PC-3 (cell line): ENCODE data around the gene VIM.

Source experiments
- CTCF ChIP-seq: fragments of 300-600 bp; sonication (generic); conservative IDR thresholded peaks from 2 replicates; pipeline ENCODE4 v1.5.1; 2017; ENCODE audit warnings: antibody characterized with exemption, low read depth, mild to moderate bottlenecking, low read length
- EZH2 ChIP-seq: fragments of 300-600 bp; sonication (generic); IDR thresholded peaks from one replicate; pipeline ENCODE4 v1.6.1; 2017; ENCODE audit warnings: antibody characterized with exemption, mild to moderate bottlenecking, low read length; ENCODE audit not compliant: unreplicated experiment
- EZH2phosphoT487 ChIP-seq: fragments of 300-600 bp; sonication (generic); IDR thresholded peaks from 2 replicates; pipeline ENCODE4 v1.6.1; 2018; ENCODE audit warnings: mild to moderate bottlenecking, antibody characterized with exemption, low read length, borderline replicate concordance

GRCh38 chr10:17208476-17208875 is 19.6 kb upstream of the VIM start:
- TF ChIP-seq CTCF (no peak), EZH2 (no peak), EZH2phosphoT487 (no peak)
